ENCODE results near the gene SOX5. TPM values are rescaled to one million over a fixed set of nuclear protein-coding genes. Genes with fewer than 3 reads are reported as not detected.

Gene SOX5
- total RNA-seq, 4 donors from 2014 or later: 47.1 to 56.8 (median 50.2) TPM

DNA sequence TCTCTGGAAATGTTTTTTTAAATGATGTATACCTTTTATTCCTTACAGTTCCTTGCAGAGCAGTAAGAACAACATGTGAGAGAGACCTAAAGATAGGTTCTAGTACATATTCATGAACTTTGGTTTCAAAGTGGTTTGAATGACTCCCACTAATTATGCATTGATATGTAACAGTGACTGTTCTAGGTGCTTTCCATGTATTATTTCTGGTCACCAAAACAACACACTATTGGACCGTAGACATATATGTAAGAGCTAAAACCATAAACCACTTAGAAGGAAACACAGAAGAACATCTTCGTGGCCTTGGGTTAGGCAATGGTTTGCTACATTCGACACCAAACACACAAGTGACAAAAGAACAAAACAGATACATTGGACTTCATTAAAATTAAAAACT, 37.9 kb downstream of the SOX5 start:
- no peak for TF ChIP-seq CTCF (IDR thresholded peaks at IDR 0.05; ENCODE audit: low read depth)

DNA sequence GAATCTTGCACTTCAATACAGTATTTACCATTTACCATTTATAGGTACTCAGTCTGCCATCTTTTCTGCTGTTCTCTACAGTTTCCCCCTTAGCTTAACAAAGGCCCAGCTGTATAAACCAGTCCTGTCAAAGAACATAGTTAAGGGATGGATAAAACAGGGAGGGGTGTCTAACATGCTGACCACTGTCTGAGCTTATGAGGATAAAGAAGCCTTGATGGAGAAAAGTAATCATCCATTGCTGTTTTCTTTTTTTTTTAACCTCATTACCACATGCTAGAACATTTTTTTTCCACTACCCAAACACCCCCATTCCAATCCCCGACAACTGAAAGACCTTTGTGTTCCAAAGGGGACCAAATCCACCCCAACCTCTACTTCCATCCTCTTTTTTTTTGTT, 39.9 kb downstream of the SOX5 start:
- no peak for TF ChIP-seq CTCF (IDR thresholded peaks at IDR 0.05; ENCODE audit: low read depth)

DNA sequence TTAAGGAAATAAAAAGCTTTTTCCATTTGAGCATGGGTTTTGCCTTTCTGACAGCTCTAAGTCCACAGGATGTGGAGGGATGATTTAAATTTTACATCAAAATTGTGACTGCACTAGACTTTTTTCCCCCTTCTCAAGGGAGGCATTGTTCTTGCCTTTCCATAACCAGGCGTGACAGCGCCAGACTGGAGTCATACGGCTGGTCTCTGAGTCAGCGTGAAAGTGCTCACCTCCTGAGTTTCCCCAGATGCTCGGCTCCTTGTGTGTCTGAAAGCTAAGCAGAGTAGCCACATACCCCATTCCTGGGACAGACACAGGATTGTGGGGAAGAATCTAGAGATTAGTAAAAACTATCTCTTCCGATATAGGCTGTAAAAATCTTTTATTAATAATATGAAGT, 43.1 kb downstream of the SOX5 start:
- TF ChIP-seq CTCF (IDR thresholded peaks at IDR 0.05; ENCODE audit: low read depth): no peak

DNA sequence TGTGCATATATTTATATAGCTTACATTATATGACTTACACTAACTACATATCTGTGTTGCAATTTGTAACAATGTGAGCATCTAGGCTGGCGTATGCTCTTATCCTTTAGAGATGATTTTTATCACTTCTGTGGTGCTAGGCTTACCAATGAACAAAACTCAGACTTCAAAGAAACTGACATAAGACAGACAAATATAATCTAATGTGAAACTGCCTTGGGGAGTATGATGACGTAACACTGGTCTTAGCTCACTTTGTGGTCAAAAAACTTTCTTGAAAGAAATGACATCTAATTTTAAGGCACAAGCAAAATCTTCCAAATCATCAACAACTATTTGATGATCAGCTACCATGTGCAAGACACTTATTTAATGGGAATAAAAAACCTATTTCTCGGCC, 50.0 kb downstream of the SOX5 start:
- no peak for TF ChIP-seq CTCF (IDR thresholded peaks at IDR 0.05; ENCODE audit: low read depth)

GRCh38 chr12:23898121-23898520, 51.3 kb downstream of the SOX5 start:
- no peak for TF ChIP-seq CTCF (IDR thresholded peaks at IDR 0.05; ENCODE audit: low read depth)

DNA sequence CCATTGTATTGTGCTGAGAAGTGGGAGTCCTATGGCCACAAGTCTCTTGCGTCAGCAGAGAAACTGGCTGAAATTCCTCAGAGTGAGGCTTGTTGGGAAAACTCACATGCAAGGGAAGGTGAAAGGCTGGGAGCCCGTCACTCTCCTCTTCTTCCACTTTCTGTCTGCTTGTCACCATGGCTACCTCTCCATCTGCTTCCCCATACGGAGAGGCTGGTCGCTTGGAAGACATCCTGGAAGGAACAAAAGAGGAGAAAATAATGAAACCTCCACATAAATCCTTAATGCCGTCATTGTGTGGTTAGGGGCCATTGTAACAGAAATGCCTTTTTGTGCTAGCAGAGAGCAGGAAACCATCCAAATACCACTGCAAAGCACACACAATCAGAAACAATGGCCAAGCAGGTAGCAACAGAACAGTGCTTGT, 53.7 kb downstream of the SOX5 start:
- TF ChIP-seq CTCF (IDR thresholded peaks at IDR 0.05; ENCODE audit: low read depth): no peak

GRCh38 chr12:23893611-23894010, 55.9 kb downstream of the SOX5 start:
- no peak for TF ChIP-seq CTCF (IDR thresholded peaks at IDR 0.05; ENCODE audit: low read depth)

Measured in subcutaneous adipose tissue (tissue), 4 donors.